Astrocyte (in vitro differentiated cells and primary cell): ENCODE data around the gene MCF2L2. TPM values are rescaled to one million over a fixed set of nuclear protein-coding genes. Genes with fewer than 3 reads are reported as not detected.

ENCODE experiments used
- DNase-seq: peaks from one replicate; pipeline ENCODE4 v3.0.0-alpha.2; 2010; ENCODE audit warnings: low read depth
- FAIRE-seq: peaks from 2 replicates; lab custom pipeline; 2011; peaks lifted over from hg19 to GRCh38; lab: Jason Lieb, UNC
- H2AFZ ChIP-seq: 2 replicates; pipeline ENCODE4 v1.6.0; 2012; ENCODE audit warnings: low read depth, low read length, inconsistent platforms
- H3K27ac ChIP-seq: 2 replicates; pipeline ENCODE4 v1.5.1; 2011; ENCODE audit warnings: low read depth, low read length, inconsistent platforms
- H3K27me3 ChIP-seq: 2 replicates; pipeline ENCODE4 v1.6.0; 2011; ENCODE audit warnings: low read length, inconsistent platforms; ENCODE audit not compliant: insufficient read depth
- H3K36me3 ChIP-seq: 2 replicates; pipeline ENCODE4 v1.5.1; 2011; ENCODE audit warnings: low read length, inconsistent platforms; ENCODE audit not compliant: insufficient read depth
- H3K4me1 ChIP-seq: 2 replicates; pipeline ENCODE4 v1.5.1; 2011; ENCODE audit warnings: low read length, inconsistent platforms; ENCODE audit not compliant: insufficient read depth
- H3K4me2 ChIP-seq: 2 replicates; pipeline ENCODE4 v1.6.0; 2012; ENCODE audit warnings: low read length, inconsistent platforms
- H3K4me3 ChIP-seq: 2 replicates; pipeline ENCODE4 v1.5.1; 2011; ENCODE audit warnings: low read depth, mild to moderate bottlenecking, low read length, inconsistent platforms; ENCODE audit not compliant: insufficient read depth
- H3K79me2 ChIP-seq: 2 replicates; pipeline ENCODE4 v1.6.0; 2012; ENCODE audit warnings: mild to moderate bottlenecking, low read length, inconsistent platforms; ENCODE audit not compliant: insufficient read depth
- H3K9ac ChIP-seq: 2 replicates; pipeline ENCODE4 v1.6.0; 2012; ENCODE audit warnings: mild to moderate bottlenecking, low read length, inconsistent platforms
- H3K9me3 ChIP-seq: 2 replicates; pipeline ENCODE4 v1.5.1; 2012; ENCODE audit warnings: low read depth, mild to moderate bottlenecking, low read length, inconsistent platforms; ENCODE audit not compliant: insufficient read depth
- H4K20me1 ChIP-seq: 2 replicates; pipeline ENCODE4 v1.6.0; 2012; ENCODE audit warnings: low read length, inconsistent platforms; ENCODE audit not compliant: insufficient read depth
- H3K27ac Mint-ChIP-seq: one replicate; pipeline ENCODE4 v1.8.0; 2021; ENCODE audit warnings: mild to moderate bottlenecking, mixed read lengths; ENCODE audit not compliant: unreplicated experiment
- H3K27me3 Mint-ChIP-seq: one replicate; pipeline ENCODE4 v1.8.0; 2021; ENCODE audit warnings: low read depth, mixed read lengths; ENCODE audit not compliant: unreplicated experiment
- H3K36me3 Mint-ChIP-seq: one replicate; pipeline ENCODE4 v1.8.0; 2021; ENCODE audit warnings: low read depth, mixed read lengths; ENCODE audit not compliant: unreplicated experiment
- H3K4me1 Mint-ChIP-seq: one replicate; pipeline ENCODE4 v1.8.0; 2021; ENCODE audit warnings: low read depth, mixed read lengths; ENCODE audit not compliant: unreplicated experiment
- H3K4me3 Mint-ChIP-seq: one replicate; pipeline ENCODE4 v1.8.0; 2021; ENCODE audit warnings: mild to moderate bottlenecking, moderate library complexity, mixed read lengths; ENCODE audit not compliant: unreplicated experiment
- H3K9me3 Mint-ChIP-seq: one replicate; pipeline ENCODE4 v1.8.0; 2021; ENCODE audit warnings: mild to moderate bottlenecking, mixed read lengths; ENCODE audit not compliant: unreplicated experiment
- CTCF ChIP-seq: IDR thresholded peaks from 2 replicates; pipeline ENCODE4 v1.5.1; 2011; ENCODE audit warnings: low read depth, mild to moderate bottlenecking, inconsistent platforms, low read length, moderate library complexity; ENCODE audit not compliant: insufficient read depth
- EZH2 ChIP-seq: IDR thresholded peaks from 2 replicates; pipeline ENCODE4 v1.6.1; 2012; ENCODE audit warnings: mild to moderate bottlenecking, low read length, inconsistent platforms; ENCODE audit not compliant: insufficient read depth
- total RNA-seq: library from RNA; stranded (reverse); gene quantifications from 2 replicates; pipeline ENCODE4 v1.2.1, GENCODE V29; 2021

Gene MCF2L2
- total RNA-seq, 1 donor from 2014 or later = 0.89 TPM

GRCh38 chr3:183447206-183448001 lies 19.0 kb upstream of the MCF2L2 start:
- DNase-seq (peak; percentile 68), FAIRE-seq (no peak)
- TF ChIP-seq CTCF (no peak), EZH2 (no peak)
- H3K9me3 ChIP-seq = peaks cover 8% of the 10 kb centered on the region
- no peaks in the 10 kb centered on the region for H3K27me3 ChIP-seq
- H2AFZ ChIP-seq = peak overlapping the region; percentile 99
- peak overlapping the region; percentile 77 for H3K27ac Mint-ChIP-seq
- peaks cover 2% of the 10 kb centered on the region for H3K36me3 Mint-ChIP-seq
- peak overlapping the region; percentile 84 for H3K9ac ChIP-seq
- H3K4me1 Mint-ChIP-seq = peaks cover 11% of the 10 kb centered on the region
- H3K4me2 ChIP-seq = peak overlapping the region; percentile 91
- peaks cover 14% of the 10 kb centered on the region for H3K9me3 Mint-ChIP-seq
- H3K4me1 ChIP-seq = peaks cover 11% of the 10 kb centered on the region
- H4K20me1 ChIP-seq = no peaks in the 10 kb centered on the region
- peak overlapping the region; percentile 64 for H3K27ac ChIP-seq
- H3K36me3 ChIP-seq = no peaks in the 10 kb centered on the region
- H3K4me3 ChIP-seq = peak overlapping the region; percentile 81
- peak overlapping the region; percentile 99 for H3K4me3 Mint-ChIP-seq
- H3K79me2 ChIP-seq = peaks cover 4% of the 10 kb centered on the region
- no peaks in the 10 kb centered on the region for H3K27me3 Mint-ChIP-seq

GRCh38 chr3:183446838-183447205 lies 18.4 kb upstream of the MCF2L2 start:
- Histone ChIP-seq H3K4me2 (peak overlapping the region; percentile 91), H3K36me3 (no peaks in the 10 kb centered on the region), H4K20me1 (no peaks in the 10 kb centered on the region), H3K4me1 (peaks cover 11% of the 10 kb centered on the region), H2AFZ (peak overlapping the region; percentile 99), H3K9ac (peak overlapping the region; percentile 84), H3K79me2 (peaks cover 4% of the 10 kb centered on the region), H3K27ac (no peak overlapping the region), H3K4me3 (peak overlapping the region; percentile 81), H3K27me3 (no peaks in the 10 kb centered on the region), H3K9me3 (peaks cover 8% of the 10 kb centered on the region)
- peak overlapping the region; percentile 77 for H3K27ac Mint-ChIP-seq
- no peak for TF ChIP-seq EZH2
- no peak for TF ChIP-seq CTCF
- no peak for DNase-seq
- H3K9me3 Mint-ChIP-seq = peaks cover 14% of the 10 kb centered on the region
- no peak for FAIRE-seq
- no peaks in the 10 kb centered on the region for H3K36me3 Mint-ChIP-seq
- peaks cover 11% of the 10 kb centered on the region for H3K4me1 Mint-ChIP-seq
- no peaks in the 10 kb centered on the region for H3K27me3 Mint-ChIP-seq
- peak overlapping the region; percentile 99 for H3K4me3 Mint-ChIP-seq

GRCh38 chr3:183444748-183445147 lies 16.3 kb upstream of the MCF2L2 start:
- Histone ChIP-seq H3K4me1 (peaks cover 11% of the 10 kb centered on the region), H3K79me2 (peaks cover 4% of the 10 kb centered on the region), H3K27ac (no peak overlapping the region), H3K4me3 (no peak overlapping the region), H3K27me3 (no peaks in the 10 kb centered on the region), H3K36me3 (no peaks in the 10 kb centered on the region), H3K4me2 (no peak overlapping the region), H4K20me1 (no peaks in the 10 kb centered on the region), H3K9ac (no peak overlapping the region), H3K9me3 (peaks cover 8% of the 10 kb centered on the region), H2AFZ (no peak overlapping the region)
- FAIRE-seq (no peak), DNase-seq (no peak)
- no peak for TF ChIP-seq CTCF
- no peak for TF ChIP-seq EZH2
- H3K36me3 Mint-ChIP-seq = no peaks in the 10 kb centered on the region
- H3K4me1 Mint-ChIP-seq = peaks cover 7% of the 10 kb centered on the region
- peaks cover 20% of the 10 kb centered on the region for H3K9me3 Mint-ChIP-seq
- H3K27me3 Mint-ChIP-seq = no peaks in the 10 kb centered on the region
- no peak overlapping the region for H3K4me3 Mint-ChIP-seq
- no peak overlapping the region for H3K27ac Mint-ChIP-seq
